Left lobe of liver (tissue), 2 donors: Measurements from ENCODE around the gene PKDCC. TPM values are rescaled to one million over a fixed set of nuclear protein-coding genes. Genes with fewer than 3 reads are reported as not detected.
"Not testable (repeated sequence)": the region's sequence is repeated elsewhere in the genome, so short reads cannot be mapped to it uniquely, and the experiment has no call there.

Experiments used
- ATAC-seq: fragments of 200-7000 bp; cut with Tn5 transposase; one replicate; pipeline ENCODE4 v1.9.1; 2020; ENCODE audit warnings: mild to moderate bottlenecking, moderate library complexity
- DNase-seq: peaks from one replicate; pipeline ENCODE4 v3.0.0-alpha.2; 2020; ENCODE audit warnings: low spot score
- total RNA-seq: library from RNA; stranded (reverse); gene quantifications from one replicate; pipeline ENCODE4 v1.2.1, GENCODE V29; 2021
- donor health status: DM: no; HTN: no; CAD: no; lungs with moderate emphysema.
- donor health status: DM: no; HTN: yes; CAD: no.

The PKDCC gene
- total RNA-seq, 1 donor from 2014 or later, result 14.2 TPM

DNA sequence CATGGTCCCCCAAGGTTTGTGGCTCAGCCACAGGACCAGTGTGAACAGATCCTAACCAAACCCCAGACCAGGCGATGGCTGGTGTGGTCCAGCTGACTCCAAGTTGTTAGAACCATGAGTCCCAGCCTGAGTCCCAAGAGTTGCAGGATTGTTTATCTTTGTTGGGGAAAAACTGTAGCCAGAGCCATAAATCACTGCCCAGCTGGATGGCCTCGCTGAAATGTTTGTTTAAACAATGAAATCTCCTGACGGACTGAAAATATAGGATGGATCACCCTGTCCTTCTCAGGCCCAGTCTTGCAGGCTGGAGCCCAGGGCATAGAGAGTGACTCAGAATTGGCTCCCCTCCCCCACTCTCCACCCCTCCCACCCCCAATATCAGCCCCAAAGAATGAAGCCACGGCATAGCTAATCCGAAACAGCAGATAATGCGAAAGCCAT is 36.4 kb downstream of the PKDCC start:
- DNase-seq (no peak), ATAC-seq (peak; percentile 39)

DNA sequence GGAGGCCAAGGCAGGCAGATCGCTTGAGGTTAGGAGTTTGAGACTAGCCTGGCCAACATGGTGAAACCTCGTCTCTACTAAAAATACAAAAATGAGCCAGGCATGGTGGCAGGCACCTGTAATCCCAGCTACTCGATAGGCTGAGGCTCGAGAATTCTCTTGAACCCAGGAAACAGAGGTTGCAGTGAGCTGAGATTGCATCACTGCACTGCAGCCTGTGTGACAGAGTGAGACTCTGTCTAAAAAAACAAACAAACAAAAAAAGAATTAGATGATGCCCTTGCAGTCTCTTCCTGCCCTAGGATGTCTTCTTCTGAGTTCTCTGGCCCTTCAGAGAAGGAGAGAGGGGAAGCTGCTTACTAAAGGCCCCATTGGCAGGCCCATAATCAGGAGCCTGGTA is 37.2 kb downstream of the PKDCC start:
- not testable (repeated sequence) for DNase-seq, ATAC-seq

DNA sequence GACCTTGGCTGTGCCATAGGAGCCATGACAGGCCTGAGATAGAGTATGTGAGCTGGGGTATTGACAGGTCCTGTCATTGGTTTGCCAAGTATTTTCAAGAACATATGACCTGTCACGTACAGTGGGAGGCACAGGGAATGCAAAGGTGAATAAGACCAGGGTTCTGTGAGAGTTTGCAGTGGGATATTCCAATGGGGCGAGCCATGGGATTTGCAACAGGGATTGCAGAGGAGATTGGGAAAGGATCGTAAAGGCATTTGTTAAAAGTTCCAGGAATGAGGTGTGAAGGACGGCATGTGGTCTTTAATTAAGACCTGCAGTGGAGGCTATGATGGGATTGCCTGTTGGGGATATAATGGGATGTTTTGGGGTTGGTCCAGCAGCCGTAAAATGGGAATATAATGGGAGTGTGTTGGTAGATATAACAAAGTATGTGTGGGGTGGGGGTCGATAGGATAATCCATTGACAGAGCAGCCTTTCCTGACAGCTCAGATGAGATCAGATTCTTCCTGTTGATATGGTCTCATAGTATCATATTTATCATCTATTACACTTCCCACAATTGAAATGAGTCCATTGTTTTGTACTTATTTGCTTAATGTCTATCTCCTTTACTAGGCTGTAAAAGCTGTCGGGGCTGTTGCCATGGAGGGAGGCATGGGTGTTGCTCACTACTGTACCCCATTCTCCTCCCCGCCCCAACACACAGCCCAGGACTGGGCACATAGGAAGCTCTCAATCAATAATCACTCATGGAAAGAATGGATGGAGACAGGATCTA is 38.1 kb downstream of the PKDCC start:
- peak; percentile 7 for ATAC-seq
- no peak for DNase-seq

- ATAC-seq (peak; percentile 88), DNase-seq (peak; percentile 49)
Measured at GRCh38 chr2:42086500-42086953, 38.7 kb downstream of the PKDCC start.

DNA sequence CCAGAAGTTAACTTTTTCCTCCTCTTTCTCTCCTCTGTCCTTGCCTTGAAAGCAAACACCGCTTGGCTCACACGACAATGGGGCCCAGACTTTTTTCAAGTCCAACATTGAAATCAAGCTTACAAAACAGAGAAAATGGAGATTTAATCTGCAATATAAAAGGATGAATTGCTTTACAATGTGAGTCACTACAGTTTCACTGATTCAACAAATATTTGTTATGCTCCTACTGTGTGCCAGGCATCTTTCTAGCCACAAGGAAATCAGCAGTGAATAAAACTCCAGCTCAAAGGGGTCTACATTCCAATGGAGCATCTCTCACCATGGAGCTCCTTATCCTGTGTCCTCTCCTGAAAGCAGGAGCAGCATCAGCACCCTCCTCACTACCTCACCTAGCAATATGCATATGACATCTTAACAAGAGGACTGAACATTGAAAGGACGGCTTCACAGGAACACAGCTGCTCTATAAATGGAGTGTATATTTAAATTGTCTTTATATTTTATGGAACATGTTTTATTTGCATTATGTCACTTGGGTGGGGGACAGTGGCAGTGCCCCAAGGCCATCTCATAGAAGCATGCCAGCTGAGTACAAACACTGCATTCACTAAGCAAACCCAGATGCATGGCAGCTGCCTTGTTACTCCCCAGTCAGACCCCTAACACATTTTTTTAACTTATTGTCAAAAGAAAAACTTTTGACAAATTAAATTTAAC is 39.5 kb downstream of the PKDCC start:
- DNase-seq, result no peak
- ATAC-seq, result no peak

DNA sequence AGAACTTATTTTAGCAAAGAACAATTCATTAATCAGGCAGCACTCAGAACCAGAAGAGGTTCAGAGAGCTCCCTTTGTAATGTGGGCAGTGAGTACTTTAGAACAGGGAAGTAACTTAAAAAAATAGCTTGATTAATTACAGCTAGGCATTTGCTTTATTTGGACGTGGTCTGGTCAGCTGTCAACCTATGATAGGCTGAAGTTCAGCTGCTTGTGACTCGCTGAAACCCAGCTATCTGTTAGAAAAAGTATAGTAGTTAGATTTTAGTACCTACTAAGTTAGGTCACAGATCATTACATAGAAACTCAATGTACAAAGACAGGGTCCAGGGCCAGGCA is 40.0 kb downstream of the PKDCC start:
- ATAC-seq, result no peak
- DNase-seq, result no peak

DNA sequence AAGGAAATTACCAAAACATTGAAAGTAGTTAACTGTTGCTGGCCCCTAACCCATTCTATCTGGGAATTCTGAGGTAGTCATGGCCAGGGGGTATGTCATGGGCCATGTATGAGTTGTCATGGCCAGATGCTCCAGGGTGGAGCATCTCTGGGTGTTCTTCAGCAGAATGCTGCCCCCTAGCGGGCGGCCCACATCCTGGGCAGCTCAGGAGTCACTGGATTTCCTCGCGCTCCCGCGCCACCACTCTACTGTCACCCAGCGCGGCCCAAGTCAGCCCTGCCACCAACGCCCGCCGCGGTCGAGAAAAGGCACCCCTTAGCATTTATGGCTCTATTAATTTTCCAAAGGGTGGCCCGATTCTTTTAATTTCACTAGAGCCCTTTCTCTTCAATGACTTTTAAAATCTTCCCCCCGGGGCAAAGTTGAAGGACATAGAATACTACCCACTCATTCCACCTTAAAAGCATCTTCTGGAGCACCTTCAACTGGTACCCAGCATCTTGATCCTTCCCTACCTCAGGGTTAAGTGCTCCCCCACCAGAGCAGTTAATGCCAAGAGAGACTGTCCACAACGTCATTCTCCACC is 41.6 kb downstream of the PKDCC start:
- DNase-seq (no peak), ATAC-seq (no peak)

DNA sequence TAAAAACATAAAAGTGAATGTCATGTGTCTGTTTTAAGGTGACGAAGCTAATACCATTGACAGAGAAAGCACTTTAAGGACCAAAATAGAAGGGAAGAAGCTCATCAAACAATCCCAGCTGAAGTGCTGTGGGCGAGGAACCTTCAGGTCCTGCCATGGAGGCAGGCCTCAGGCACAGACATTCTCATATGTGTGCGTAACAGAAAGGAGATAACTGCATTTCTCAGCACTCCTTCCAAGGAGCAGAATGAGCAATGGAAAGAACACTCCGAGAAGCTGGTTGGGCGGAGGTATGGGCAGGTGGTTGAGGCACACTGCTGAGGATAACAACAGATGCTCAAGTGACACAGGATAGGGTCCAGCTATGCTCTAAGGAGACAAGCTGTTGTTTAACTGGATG is 42.4 kb downstream of the PKDCC start:
- DNase-seq (no peak), ATAC-seq (no peak)

GRCh38 chr2:42091671-42092070 is 43.9 kb downstream of the PKDCC start:
- ATAC-seq (no peak), DNase-seq (no peak)

GRCh38 chr2:42092084-42092996 is 44.5 kb downstream of the PKDCC start:
- ATAC-seq (peak; percentile 69), DNase-seq (no peak)

DNA sequence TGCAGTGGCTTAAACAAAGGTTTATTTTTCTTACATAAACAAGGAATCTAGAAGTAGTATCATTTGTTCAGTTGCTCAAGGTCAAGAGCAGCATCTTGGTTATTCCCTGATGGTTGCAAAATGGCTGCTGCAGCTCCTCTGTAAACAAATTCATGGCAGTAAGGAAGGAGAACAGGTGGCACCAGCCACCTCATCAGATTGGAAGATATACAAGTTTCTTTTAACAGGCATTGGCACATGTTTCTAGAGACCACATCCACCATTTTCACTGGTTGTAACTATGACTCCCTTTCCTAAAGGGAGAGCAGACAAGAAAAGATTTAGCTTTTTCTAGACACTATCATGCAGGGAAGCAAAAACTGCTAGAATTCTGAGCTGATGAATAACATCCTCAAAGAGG is 46.3 kb downstream of the PKDCC start:
- ATAC-seq (no peak), DNase-seq (no peak)

DNA sequence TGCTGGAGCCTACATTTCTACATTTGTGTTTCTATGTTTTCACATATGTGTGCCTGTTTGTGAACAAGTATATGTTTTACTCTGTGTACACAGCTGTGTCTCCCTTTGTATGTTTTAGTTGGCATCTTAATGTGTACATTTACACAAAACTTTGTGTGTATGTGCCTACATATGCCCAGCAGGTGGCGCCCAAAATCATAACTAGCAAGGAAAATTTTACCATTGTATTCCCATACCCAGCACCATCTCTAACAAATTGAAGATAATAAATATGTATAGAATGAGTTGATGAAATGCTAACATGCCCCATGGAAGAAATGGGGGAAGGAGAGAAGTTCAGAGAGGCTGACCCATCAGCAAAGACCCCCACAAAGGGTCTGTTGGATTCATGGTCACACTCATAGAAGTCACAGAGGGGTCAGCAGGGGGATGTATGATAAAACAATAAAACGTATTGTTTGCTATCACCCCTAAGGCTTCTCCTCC is 48.1 kb downstream of the PKDCC start:
- ATAC-seq, result peak; percentile 77
- DNase-seq, result peak; percentile 75

GRCh38 chr2:42096869-42097591 is 49.2 kb downstream of the PKDCC start:
- no peak for DNase-seq

DNA sequence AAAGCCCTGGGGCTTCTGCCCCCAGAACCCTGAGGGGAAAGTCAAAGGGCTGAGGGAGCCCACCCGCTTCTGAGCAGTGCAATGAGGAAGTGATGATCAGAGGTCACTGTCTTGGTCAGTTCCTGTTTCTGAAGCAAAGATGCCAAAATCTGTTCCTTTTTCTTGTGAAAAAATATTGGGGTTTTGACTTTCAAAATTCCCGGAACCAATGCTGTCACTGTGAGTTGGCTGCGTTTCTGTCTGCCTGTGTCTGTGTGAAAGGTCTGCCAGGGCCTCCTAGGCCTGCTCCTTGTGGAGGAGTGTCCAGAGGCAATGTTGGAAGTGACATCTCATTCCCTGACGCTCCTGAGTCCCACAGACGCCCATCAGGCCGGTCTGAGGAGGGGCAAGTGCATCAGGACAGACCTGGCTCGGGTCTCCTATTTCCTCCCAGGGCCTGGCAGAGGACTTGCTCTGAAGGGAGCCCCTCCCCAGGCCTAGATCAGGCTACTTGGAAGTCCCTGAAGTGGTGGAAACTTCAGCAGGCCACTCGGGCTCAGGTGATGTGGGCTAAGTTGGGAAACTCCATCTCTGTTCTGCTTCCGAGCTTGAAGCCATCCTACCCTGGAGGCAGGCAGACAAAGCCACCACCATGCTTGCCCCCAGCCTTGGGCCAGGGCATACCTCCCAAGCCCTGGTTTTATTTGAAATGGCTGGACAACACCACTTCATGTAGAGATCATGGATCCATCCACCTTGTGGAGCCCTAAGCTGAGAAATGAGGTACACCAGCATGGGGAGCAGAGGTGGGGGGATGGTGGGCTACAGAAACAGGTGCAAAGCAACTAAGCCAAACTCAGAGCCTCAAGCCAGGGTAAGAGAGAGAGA is 51.0 kb downstream of the PKDCC start:
- DNase-seq, result peak; percentile 51
- ATAC-seq, result no peak

More at GRCh38 chr2:42096869-42097591, 49.2 kb downstream of the PKDCC start:
- no peak for ATAC-seq

DNA sequence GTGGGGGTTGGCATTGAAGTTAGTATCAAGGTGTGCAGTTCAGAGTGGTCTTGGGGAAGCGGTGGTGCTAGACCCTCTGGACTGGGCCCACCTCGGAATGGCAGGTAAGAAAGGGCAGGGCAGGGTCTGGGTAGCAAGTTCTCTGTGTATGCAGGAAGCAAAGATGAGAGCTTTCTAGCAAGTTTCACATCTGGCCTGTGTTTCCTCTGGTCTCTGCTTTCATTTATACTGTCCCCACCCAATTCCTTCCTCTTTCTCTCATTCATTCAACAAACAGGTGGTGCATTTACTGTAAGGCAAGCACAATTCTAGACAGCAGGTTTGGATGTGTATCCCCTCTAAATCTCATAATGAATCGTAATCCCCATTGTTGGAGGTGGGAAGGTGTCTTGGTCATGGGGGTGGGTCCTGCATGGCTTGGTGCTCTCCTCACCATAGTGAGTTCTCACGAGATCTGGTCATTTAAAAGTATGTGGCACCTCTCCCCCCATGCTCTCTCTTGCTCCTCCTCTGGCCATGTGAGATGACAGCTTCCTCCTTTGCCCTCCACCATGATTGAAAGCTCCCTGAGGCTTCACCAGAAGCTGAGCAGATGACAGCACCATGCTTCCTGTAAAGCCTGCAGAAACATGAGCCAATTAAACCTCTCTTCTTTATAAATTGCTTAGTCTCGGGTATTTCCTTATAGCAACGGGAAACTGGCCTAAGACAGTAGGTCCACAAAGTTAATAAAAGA is 51.8 kb downstream of the PKDCC start:
- DNase-seq (no peak), ATAC-seq (no peak)

DNA sequence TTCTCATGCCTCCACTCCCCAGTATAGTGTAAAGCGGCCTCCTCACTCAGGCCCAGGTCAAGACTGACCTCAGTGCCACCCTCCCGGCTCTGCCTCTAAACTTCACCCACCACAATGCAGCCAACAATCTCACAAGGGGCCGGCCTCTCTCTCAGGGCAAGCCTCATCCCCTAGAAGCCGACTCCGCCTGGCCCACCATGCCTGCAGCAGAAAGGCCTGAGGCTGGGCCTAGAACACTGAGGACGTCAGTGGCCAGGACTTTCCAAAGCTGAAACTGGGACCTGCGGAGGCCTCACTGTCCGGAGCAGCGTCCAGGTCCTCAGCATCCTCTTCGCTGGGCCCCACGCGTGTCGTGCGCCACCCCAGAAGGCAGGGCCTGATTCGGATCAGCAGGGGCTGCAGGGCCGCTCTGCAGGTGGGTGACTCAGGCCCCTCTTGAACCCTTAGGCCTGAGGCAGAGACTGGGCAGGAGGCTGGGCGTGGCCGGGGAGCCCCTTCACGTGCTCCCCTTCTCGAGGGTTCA is 52.9 kb downstream of the PKDCC start:
- ATAC-seq (no peak), DNase-seq (no peak)

GRCh38 chr2:42101206-42102023 is 53.6 kb downstream of the PKDCC start:
- peak; percentile 70 for ATAC-seq
- DNase-seq, result peak; percentile 70
